Measurements from ENCODE around the gene CYBB.

CYBB gene

DNA sequence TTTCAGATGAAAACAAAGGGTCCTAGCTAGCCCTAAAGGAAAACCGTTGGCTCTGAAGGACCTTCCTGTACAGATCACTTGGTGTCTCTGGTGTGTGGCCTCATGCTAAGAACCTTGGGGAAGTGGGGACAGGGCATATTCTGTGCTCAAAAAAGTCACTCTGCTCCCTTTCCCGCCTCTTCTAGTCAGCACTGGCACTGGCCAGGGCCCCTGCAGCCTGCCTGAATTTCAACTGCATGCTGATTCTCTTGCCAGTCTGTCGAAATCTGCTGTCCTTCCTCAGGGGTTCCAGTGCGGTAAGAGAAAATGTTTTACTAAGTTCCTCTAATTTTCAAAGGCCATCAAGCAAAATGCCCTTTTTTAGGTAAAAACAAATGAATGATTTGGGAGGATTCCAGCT, 3.4 kb downstream of the CYBB start:
- WGBS (ENCODE audit: insufficient coverage, insufficient read length) = no CpG with 5 or more reads among the region's 4 CpGs

GRCh38 chrX:37785569-37785968, 5.7 kb downstream of the CYBB start:
- no peak overlapping the region for H3K4me3 ChIP-seq (ENCODE audit: low read length)
- no peak for DNase-seq (ENCODE audit: low read depth, low spot score)
- H3K4me1 ChIP-seq (ENCODE audit: control insufficient read depth, insufficient read depth, low read length) = no peaks in the 10 kb centered on the region
- no peak overlapping the region for H3K27ac ChIP-seq (ENCODE audit: low read length)
- no peaks in the 10 kb centered on the region for H3K9me3 ChIP-seq (ENCODE audit: control insufficient read depth, insufficient read depth, low read length)
- no peaks in the 10 kb centered on the region for H3K27me3 ChIP-seq (ENCODE audit: control insufficient read depth, insufficient read depth, low read length)
- no CpG with 5 or more reads among the region's 3 CpGs for WGBS (ENCODE audit: insufficient coverage, insufficient read length)
- H3K36me3 ChIP-seq (ENCODE audit: control insufficient read depth, insufficient read depth, low read length) = no peaks in the 10 kb centered on the region

More for the DNA sequence above, 3.4 kb downstream of the CYBB start:
- H3K9me3 ChIP-seq (ENCODE audit: control insufficient read depth, insufficient read depth, low read length) = no peaks in the 10 kb centered on the region
- no peak overlapping the region for H3K27ac ChIP-seq (ENCODE audit: low read length)
- H3K4me3 ChIP-seq (ENCODE audit: low read length) = no peak overlapping the region
- DNase-seq (ENCODE audit: low read depth, low spot score) = no peak
- H3K4me1 ChIP-seq (ENCODE audit: control insufficient read depth, insufficient read depth, low read length) = no peaks in the 10 kb centered on the region
- no peaks in the 10 kb centered on the region for H3K36me3 ChIP-seq (ENCODE audit: control insufficient read depth, insufficient read depth, low read length)
- H3K27me3 ChIP-seq (ENCODE audit: control insufficient read depth, insufficient read depth, low read length) = no peaks in the 10 kb centered on the region

- H3K36me3 ChIP-seq (ENCODE audit: control insufficient read depth, insufficient read depth, low read length) = no peaks in the 10 kb centered on the region
- H3K4me3 ChIP-seq (ENCODE audit: low read length) = no peak overlapping the region
- no peaks in the 10 kb centered on the region for H3K4me1 ChIP-seq (ENCODE audit: control insufficient read depth, insufficient read depth, low read length)
Measured at GRCh38 chrX:37786624-37787422, 7.0 kb downstream of the CYBB start.

DNA sequence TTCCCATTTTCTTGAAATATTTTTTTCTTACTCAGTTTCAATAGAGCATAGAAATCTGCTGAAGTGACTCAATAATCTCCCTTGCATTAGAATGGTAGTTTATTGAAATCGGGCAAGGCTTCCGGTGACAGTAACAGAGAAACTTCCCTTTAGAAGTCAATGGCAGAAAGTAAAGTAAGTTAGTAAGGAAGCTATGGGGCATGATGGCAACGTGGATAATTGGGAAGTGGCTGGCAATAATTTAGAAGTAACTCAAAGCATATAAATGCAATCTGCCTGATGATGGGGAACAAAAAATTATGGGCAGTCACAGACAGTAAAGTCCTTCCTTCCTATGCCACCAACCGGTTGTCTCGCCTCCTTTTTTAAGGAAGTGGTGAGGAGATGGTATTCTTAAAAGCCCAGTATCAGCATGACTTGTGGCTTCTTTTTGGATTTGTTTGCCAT, 7.6 kb downstream of the CYBB start:
- no CpG with 5 or more reads among the region's 5 CpGs for WGBS (ENCODE audit: insufficient coverage, insufficient read length)
- Histone ChIP-seq H3K27me3 (ENCODE audit: control insufficient read depth, insufficient read depth, low read length) (no peaks in the 10 kb centered on the region), H3K36me3 (ENCODE audit: control insufficient read depth, insufficient read depth, low read length) (no peaks in the 10 kb centered on the region), H3K4me1 (ENCODE audit: control insufficient read depth, insufficient read depth, low read length) (no peaks in the 10 kb centered on the region), H3K9me3 (ENCODE audit: control insufficient read depth, insufficient read depth, low read length) (no peaks in the 10 kb centered on the region), H3K27ac (ENCODE audit: low read length) (no peak overlapping the region), H3K4me3 (ENCODE audit: low read length) (no peak overlapping the region)
- DNase-seq (ENCODE audit: low read depth, low spot score) = no peak

More at GRCh38 chrX:37786624-37787422, 7.0 kb downstream of the CYBB start:
- DNase-seq (ENCODE audit: low read depth, low spot score) = no peak
- Histone ChIP-seq H3K27me3 (ENCODE audit: control insufficient read depth, insufficient read depth, low read length) (no peaks in the 10 kb centered on the region), H3K9me3 (ENCODE audit: control insufficient read depth, insufficient read depth, low read length) (no peaks in the 10 kb centered on the region), H3K27ac (ENCODE audit: low read length) (no peak overlapping the region)
- no CpG with 5 or more reads among the region's 3 CpGs for WGBS (ENCODE audit: insufficient coverage, insufficient read length)

GRCh38 chrX:37796310-37796709, 16.5 kb downstream of the CYBB start:
- no peak overlapping the region for H3K27ac ChIP-seq (ENCODE audit: low read length)
- H3K27me3 ChIP-seq (ENCODE audit: control insufficient read depth, insufficient read depth, low read length) = no peaks in the 10 kb centered on the region
- no peak for DNase-seq (ENCODE audit: low read depth, low spot score)
- no peaks in the 10 kb centered on the region for H3K4me1 ChIP-seq (ENCODE audit: control insufficient read depth, insufficient read depth, low read length)
- no peak overlapping the region for H3K4me3 ChIP-seq (ENCODE audit: low read length)
- no peaks in the 10 kb centered on the region for H3K9me3 ChIP-seq (ENCODE audit: control insufficient read depth, insufficient read depth, low read length)
- no peaks in the 10 kb centered on the region for H3K36me3 ChIP-seq (ENCODE audit: control insufficient read depth, insufficient read depth, low read length)

DNA sequence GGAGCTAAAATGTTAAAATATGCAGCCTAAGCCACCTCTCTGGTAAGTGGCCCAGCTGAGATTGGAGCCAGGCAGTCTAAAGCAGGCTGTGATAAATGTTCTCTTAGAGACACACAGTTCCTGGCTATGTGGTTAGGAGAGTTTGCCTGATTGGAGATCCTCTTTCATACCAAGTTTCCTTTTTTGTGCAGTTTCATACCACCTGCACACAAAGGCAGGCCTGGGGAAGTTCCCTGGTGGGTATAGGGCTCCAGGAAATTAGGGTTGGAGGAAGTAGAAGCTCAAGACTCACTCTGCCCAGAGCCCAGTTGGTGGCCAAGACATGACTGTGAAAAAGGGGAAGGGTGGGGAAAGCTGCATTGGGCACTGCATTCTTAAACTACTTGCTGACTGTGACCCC, 16.9 kb downstream of the CYBB start:
- H3K4me3 ChIP-seq (ENCODE audit: low read length) = no peak overlapping the region
- no peak for DNase-seq (ENCODE audit: low read depth, low spot score)
- H3K27ac ChIP-seq (ENCODE audit: low read length) = no peak overlapping the region
- no peaks in the 10 kb centered on the region for H3K4me1 ChIP-seq (ENCODE audit: control insufficient read depth, insufficient read depth, low read length)
- H3K36me3 ChIP-seq (ENCODE audit: control insufficient read depth, insufficient read depth, low read length) = no peaks in the 10 kb centered on the region
- no peaks in the 10 kb centered on the region for H3K27me3 ChIP-seq (ENCODE audit: control insufficient read depth, insufficient read depth, low read length)
- H3K9me3 ChIP-seq (ENCODE audit: control insufficient read depth, insufficient read depth, low read length) = no peaks in the 10 kb centered on the region

- no peak overlapping the region for H3K27ac ChIP-seq (ENCODE audit: low read length)
- no peak for DNase-seq (ENCODE audit: low read depth, low spot score)
- H3K27me3 ChIP-seq (ENCODE audit: control insufficient read depth, insufficient read depth, low read length) = no peaks in the 10 kb centered on the region
- H3K36me3 ChIP-seq (ENCODE audit: control insufficient read depth, insufficient read depth, low read length) = no peaks in the 10 kb centered on the region
- H3K4me1 ChIP-seq (ENCODE audit: control insufficient read depth, insufficient read depth, low read length) = no peaks in the 10 kb centered on the region
- no CpG with 5 or more reads among the region's 2 CpGs for WGBS (ENCODE audit: insufficient coverage, insufficient read length)
- no peaks in the 10 kb centered on the region for H3K9me3 ChIP-seq (ENCODE audit: control insufficient read depth, insufficient read depth, low read length)
- no peak overlapping the region for H3K4me3 ChIP-seq (ENCODE audit: low read length)
Measured at GRCh38 chrX:37799936-37800335, 20.1 kb downstream of the CYBB start.

DNA sequence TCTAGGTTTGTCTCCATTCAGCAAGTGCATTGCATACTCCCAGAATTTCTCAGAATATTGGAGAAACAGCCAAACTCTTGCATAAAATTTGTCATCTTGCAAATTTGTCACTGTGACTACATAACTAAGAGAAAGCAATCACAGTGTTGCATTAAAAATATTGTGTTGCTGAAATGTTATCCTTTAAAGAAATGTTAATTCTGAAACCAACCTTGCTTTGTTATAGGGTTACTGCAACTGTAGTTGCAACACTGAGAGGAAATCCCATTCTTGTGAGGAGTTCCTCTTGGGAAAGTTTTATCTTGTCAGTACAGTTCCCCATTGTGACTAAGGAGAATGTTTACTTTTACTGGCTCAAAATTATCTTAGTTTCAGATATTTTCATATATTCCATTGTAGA, 20.9 kb downstream of the CYBB start:
- H3K9me3 ChIP-seq (ENCODE audit: control insufficient read depth, insufficient read depth, low read length) = no peaks in the 10 kb centered on the region
- H3K4me3 ChIP-seq (ENCODE audit: low read length) = no peak overlapping the region
- no peak overlapping the region for H3K27ac ChIP-seq (ENCODE audit: low read length)
- no peaks in the 10 kb centered on the region for H3K4me1 ChIP-seq (ENCODE audit: control insufficient read depth, insufficient read depth, low read length)
- DNase-seq (ENCODE audit: low read depth, low spot score) = no peak
- no peaks in the 10 kb centered on the region for H3K27me3 ChIP-seq (ENCODE audit: control insufficient read depth, insufficient read depth, low read length)
- no peaks in the 10 kb centered on the region for H3K36me3 ChIP-seq (ENCODE audit: control insufficient read depth, insufficient read depth, low read length)

DNA sequence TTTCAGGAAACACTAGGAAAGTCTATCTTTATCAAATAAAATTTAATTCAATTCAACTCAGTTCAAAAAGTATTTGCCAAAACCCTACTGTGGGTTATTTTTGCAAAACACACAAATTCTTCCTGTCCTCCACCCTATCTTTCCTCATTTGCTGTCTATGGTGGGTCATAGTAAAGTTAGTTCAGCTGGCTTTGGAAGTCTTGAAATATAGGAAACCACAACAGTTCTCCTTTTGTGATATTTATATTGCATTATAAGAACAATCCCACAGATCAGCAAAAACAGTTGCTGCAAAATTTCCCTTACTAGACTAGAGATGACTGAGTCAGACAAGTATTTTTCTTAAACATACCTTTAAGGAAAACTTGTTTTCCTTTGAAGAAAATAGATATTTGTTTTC, 22.2 kb downstream of the CYBB start:
- Histone ChIP-seq H3K36me3 (ENCODE audit: control insufficient read depth, insufficient read depth, low read length) (no peaks in the 10 kb centered on the region), H3K4me1 (ENCODE audit: control insufficient read depth, insufficient read depth, low read length) (no peaks in the 10 kb centered on the region), H3K27ac (ENCODE audit: low read length) (no peak overlapping the region), H3K4me3 (ENCODE audit: low read length) (no peak overlapping the region), H3K27me3 (ENCODE audit: control insufficient read depth, insufficient read depth, low read length) (no peaks in the 10 kb centered on the region), H3K9me3 (ENCODE audit: control insufficient read depth, insufficient read depth, low read length) (no peaks in the 10 kb centered on the region)
- DNase-seq (ENCODE audit: low read depth, low spot score) = no peak

GRCh38 chrX:37803057-37803456, 23.2 kb downstream of the CYBB start:
- WGBS (ENCODE audit: insufficient coverage, insufficient read length) = no CpG with 5 or more reads among the region's 2 CpGs

DNA sequence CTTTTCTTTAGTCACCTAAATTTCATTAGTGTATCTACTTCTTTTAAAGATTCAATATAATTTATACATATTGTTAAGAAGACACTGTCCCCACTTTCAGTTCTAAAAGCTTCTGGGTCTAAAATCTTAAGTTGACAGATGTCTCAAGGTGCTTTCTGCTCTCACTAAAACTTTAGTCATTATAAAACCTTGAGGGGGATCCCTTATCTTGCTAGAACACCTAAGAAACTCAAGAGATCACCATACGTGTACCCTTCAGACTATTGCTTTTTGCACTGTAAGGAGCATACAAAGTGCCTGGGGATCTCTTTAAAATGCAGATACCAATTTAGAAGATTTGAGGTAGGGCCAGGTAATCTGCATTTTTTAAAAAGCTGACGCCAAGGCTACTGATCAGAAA, 30.1 kb downstream of the CYBB start:
- H3K9me3 ChIP-seq (ENCODE audit: control insufficient read depth, insufficient read depth, low read length) = no peaks in the 10 kb centered on the region
- DNase-seq (ENCODE audit: low read depth, low spot score) = no peak
- no peak overlapping the region for H3K4me3 ChIP-seq (ENCODE audit: low read length)
- H3K36me3 ChIP-seq (ENCODE audit: control insufficient read depth, insufficient read depth, low read length) = no peaks in the 10 kb centered on the region
- H3K27ac ChIP-seq (ENCODE audit: low read length) = no peak overlapping the region
- H3K27me3 ChIP-seq (ENCODE audit: control insufficient read depth, insufficient read depth, low read length) = no peaks in the 10 kb centered on the region
- WGBS (ENCODE audit: insufficient coverage, insufficient read length) = no CpG with 5 or more reads among the region's 2 CpGs
- no peaks in the 10 kb centered on the region for H3K4me1 ChIP-seq (ENCODE audit: control insufficient read depth, insufficient read depth, low read length)

More at GRCh38 chrX:37803057-37803456, 23.2 kb downstream of the CYBB start:
- Histone ChIP-seq H3K36me3 (ENCODE audit: control insufficient read depth, insufficient read depth, low read length) (no peaks in the 10 kb centered on the region), H3K4me3 (ENCODE audit: low read length) (no peak overlapping the region), H3K27me3 (ENCODE audit: control insufficient read depth, insufficient read depth, low read length) (no peaks in the 10 kb centered on the region), H3K9me3 (ENCODE audit: control insufficient read depth, insufficient read depth, low read length) (no peaks in the 10 kb centered on the region), H3K27ac (ENCODE audit: low read length) (no peak overlapping the region), H3K4me1 (ENCODE audit: control insufficient read depth, insufficient read depth, low read length) (no peaks in the 10 kb centered on the region)
- no peak for DNase-seq (ENCODE audit: low read depth, low spot score)
